NT2/D1 (cell line): ENCODE data around the gene DND1.
"Not testable (repeated sequence)": the region's sequence is repeated elsewhere in the genome, so short reads cannot be mapped to it uniquely, and the experiment has no call there.

ENCODE experiments used
- DNase-seq: peaks from one replicate; pipeline ENCODE4 v3.0.0-alpha.2; 2011; ENCODE audit warnings: low read depth, low spot score
- H3K27me3 ChIP-seq: 2 replicates; pipeline ENCODE4 v1.6.0; 2011; ENCODE audit warnings: mild to moderate bottlenecking; ENCODE audit not compliant: insufficient read length, insufficient read depth
- H3K36me3 ChIP-seq: 2 replicates; pipeline ENCODE4 v1.6.1; 2011; ENCODE audit warnings: mild to moderate bottlenecking, low read length, mixed read lengths; ENCODE audit not compliant: insufficient read depth, insufficient read length
- H3K4me1 ChIP-seq: 2 replicates; pipeline ENCODE4 v1.5.1; 2011; ENCODE audit not compliant: insufficient read depth, insufficient read length
- H3K4me3 ChIP-seq: 2 replicates; pipeline ENCODE4 v1.5.1; 2011; ENCODE audit warnings: low read depth; ENCODE audit not compliant: insufficient read length
- H3K9ac ChIP-seq: 2 replicates; pipeline ENCODE4 v1.6.0; 2011; ENCODE audit warnings: low read depth; ENCODE audit not compliant: insufficient read length
- H3K9me3 ChIP-seq: 2 replicates; pipeline ENCODE4 v1.5.1; 2011; ENCODE audit warnings: mild to moderate bottlenecking, low read length; ENCODE audit not compliant: insufficient read depth
- SUZ12 ChIP-seq: IDR thresholded peaks from 2 replicates; pipeline ENCODE4 v1.6.1; 2011; ENCODE audit not compliant: insufficient read length, insufficient read depth; ENCODE audit errors: extremely low read depth
- YY1 ChIP-seq: IDR thresholded peaks from 2 replicates; pipeline ENCODE4 v1.6.1; 2011; ENCODE audit not compliant: insufficient read length, insufficient read depth
- ZNF274 ChIP-seq: IDR thresholded peaks from 2 replicates; pipeline ENCODE4 v1.6.1; 2011; ENCODE audit warnings: mild to moderate bottlenecking, low read depth, low read length

Gene DND1

DNA sequence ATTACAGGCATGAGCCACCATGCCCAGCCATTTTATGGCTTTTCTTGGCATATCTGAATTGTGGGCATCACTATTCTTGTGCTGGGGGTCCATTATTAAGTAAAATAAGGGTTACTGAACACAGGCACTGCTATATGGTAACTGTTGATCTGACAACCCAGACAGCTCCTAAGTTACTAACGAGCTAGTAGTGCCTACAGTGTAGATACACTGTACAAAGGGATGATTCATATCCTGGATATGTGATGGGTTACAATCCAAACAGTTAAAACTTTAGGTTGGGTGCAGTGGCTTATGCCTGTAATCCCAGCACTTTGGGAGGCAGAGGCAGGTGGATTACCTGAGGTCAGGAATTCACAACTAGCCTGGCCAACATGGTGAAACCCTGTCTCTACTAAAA lies 44.7 kb downstream of the DND1 start:
- no peak for TF ChIP-seq YY1
- TF ChIP-seq ZNF274, result no peak
- TF ChIP-seq SUZ12, result no peak
- no peaks in the 10 kb centered on the region for H3K36me3 ChIP-seq
- DNase-seq, result no peak
- no peak overlapping the region for H3K9ac ChIP-seq
- H3K4me3 ChIP-seq, result no peak overlapping the region
- H3K27me3 ChIP-seq, result peaks cover 25% of the 10 kb centered on the region
- H3K9me3 ChIP-seq, result peaks cover 50% of the 10 kb centered on the region
- H3K4me1 ChIP-seq, result peaks cover 2% of the 10 kb centered on the region

DNA sequence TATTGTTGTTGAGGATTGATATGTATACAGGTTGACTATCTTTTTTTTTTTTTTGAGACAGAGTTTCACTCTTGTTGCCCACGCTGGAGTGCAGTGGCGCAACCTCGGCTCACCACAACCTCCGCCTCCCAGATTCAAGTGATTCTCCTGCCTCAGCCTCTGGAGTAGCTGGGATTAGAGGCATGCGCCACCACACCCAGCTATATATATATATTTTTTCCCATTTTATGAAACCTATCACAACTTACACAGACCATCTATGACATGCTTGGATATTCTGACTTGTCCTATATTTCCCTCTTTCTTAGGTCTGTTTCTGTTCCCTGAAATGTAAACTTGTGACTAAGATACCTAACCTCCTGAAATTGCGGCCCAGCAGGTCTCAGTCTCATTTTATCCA lies 45.4 kb downstream of the DND1 start:
- TF ChIP-seq SUZ12 (no peak), YY1 (no peak), ZNF274 (no peak)
- H3K4me3 ChIP-seq, result no peak overlapping the region
- DNase-seq, result no peak
- no peak overlapping the region for H3K9ac ChIP-seq
- no peaks in the 10 kb centered on the region for H3K36me3 ChIP-seq
- peaks cover 2% of the 10 kb centered on the region for H3K4me1 ChIP-seq
- H3K9me3 ChIP-seq, result peaks cover 50% of the 10 kb centered on the region
- peaks cover 22% of the 10 kb centered on the region for H3K27me3 ChIP-seq

DNA sequence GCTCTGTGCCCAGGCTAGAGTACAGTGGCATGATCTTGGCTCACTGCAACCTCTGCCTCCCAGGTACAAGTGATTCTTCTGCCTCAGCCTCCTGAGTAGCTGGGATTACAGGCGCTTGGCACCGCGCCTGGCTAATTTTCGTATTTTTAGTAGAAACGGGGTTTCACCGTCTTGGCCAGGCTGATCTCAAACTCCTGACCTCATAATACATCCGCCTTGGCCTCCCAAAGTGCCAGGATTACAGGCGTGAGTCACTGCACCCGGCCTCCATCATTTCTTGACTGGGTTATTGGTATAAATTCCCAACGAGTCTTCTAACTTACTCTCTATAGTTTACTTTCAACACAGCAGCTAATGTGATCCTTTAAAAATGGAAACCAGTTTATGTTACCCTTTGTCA lies 48.5 kb downstream of the DND1 start:
- not testable (repeated sequence) for H3K4me3 ChIP-seq, H3K36me3 ChIP-seq, DNase-seq, H3K27me3 ChIP-seq, H3K9ac ChIP-seq, H3K4me1 ChIP-seq
- H3K9me3 ChIP-seq, result peaks cover 33% of the 10 kb centered on the region

GRCh38 chr5:140623061-140623460 lies 50.3 kb downstream of the DND1 start:
- not testable (repeated sequence) for H3K9ac ChIP-seq, DNase-seq, H3K4me1 ChIP-seq, H3K36me3 ChIP-seq, H3K27me3 ChIP-seq, H3K4me3 ChIP-seq
- peaks cover 21% of the 10 kb centered on the region for H3K9me3 ChIP-seq

DNA sequence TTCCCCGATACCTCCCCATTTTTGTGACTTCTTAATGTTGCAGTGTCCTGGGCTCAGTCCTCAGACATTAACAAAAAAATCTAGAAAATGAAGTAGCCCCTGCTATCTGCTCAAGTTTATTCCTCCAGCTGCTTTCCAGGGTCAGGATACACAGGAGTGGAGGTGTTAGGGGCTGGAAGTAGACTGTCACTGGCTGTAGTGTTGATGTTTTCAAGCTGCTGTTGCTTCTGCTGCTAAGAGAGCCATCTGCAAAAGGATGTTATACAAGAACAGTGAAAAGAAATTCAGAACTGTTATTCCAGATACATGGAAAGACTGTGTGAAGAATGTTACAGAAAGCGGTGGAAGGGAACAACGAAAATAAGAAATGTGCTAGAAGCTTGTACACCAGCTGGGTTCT lies 51.1 kb downstream of the DND1 start:
- no peaks in the 10 kb centered on the region for H3K27me3 ChIP-seq
- H3K4me1 ChIP-seq, result no peaks in the 10 kb centered on the region
- no peak overlapping the region for H3K9ac ChIP-seq
- H3K36me3 ChIP-seq, result no peaks in the 10 kb centered on the region
- DNase-seq, result no peak
- peaks cover 13% of the 10 kb centered on the region for H3K9me3 ChIP-seq
- no peak overlapping the region for H3K4me3 ChIP-seq
- TF ChIP-seq ZNF274 (no peak), YY1 (no peak), SUZ12 (no peak)
